SK-N-SH (cell line): Measurements from ENCODE around the gene ANTKMT. TPM values are rescaled to one million over a fixed set of nuclear protein-coding genes. Genes with fewer than 3 reads are reported as not detected.

Source experiments
- CTCF ChIA-PET: fragments of 300-600, 350-600 bp; formaldehyde crosslinking; extraction: SDS; loops from one replicate; lab custom pipeline; 2021; lab: Yijun Ruan, JAX
- POLR2A ChIA-PET: fragments of 350-600 bp; sonication (Branson Sonifier 250); formaldehyde crosslinking; extraction: SDS; loops from one replicate; lab custom pipeline; 2020; ENCODE audit warnings: antibody characterized with exemption, inconsistent platforms; lab: Yijun Ruan, JAX
- DNase-seq: peaks from one replicate; pipeline ENCODE4 v3.0.0; 2012
- H2AFZ ChIP-seq: fragments of 200-600 bp; sonication (generic); 2 replicates; pipeline ENCODE4 v1.8.1; 2016; ENCODE audit warnings: antibody characterized with exemption, mild to moderate bottlenecking, low read depth
- H3F3A ChIP-seq: fragments of 200-600 bp; sonication (generic); replicated peaks from 2 replicates; pipeline ENCODE3; 2016; ENCODE audit warnings: antibody characterized with exemption, mild to moderate bottlenecking; ENCODE audit not compliant: insufficient read depth
- H3K27ac ChIP-seq, 2 experiments: fragments of 200-500 bp in 1 of 2; fragments of 200-600 bp in 1 of 2; sonication (Bioruptor generic) in 1 of 2; sonication (generic), shearing (Covaris generic) in 1 of 2; 2 replicates each; pipeline versions ENCODE4 v1.5.1 to v1.6.1; 2014 to 2016; ENCODE audit warnings: low read depth in 2 of 2, inconsistent platforms in 1 of 2, low read length in 1 of 2, mild to moderate bottlenecking in 1 of 2, mixed read lengths in 1 of 2
- H3K27me3 ChIP-seq: fragments of 200-600 bp; sonication (generic), shearing (Covaris generic); 2 replicates; pipeline ENCODE4 v1.6.1; 2016; ENCODE audit warnings: mixed run types; ENCODE audit not compliant: insufficient read depth
- H3K36me3 ChIP-seq, 2 experiments: fragments of 200-500 bp in 1 of 2; fragments of 200-600 bp in 1 of 2; sonication (Bioruptor generic) in 1 of 2; sonication (generic) in 1 of 2; replicated peaks in 1 of 2; 2 replicates each; pipeline versions ENCODE3 to v1.5.1; 2014 to 2016; ENCODE audit warnings: low read length in 1 of 2, mild to moderate bottlenecking in 1 of 2; ENCODE audit not compliant: insufficient read depth in 2 of 2, control insufficient read depth in 1 of 2
- H3K4me1 ChIP-seq, 2 experiments: fragments of 200-500 bp in 1 of 2; fragments of 200-600 bp in 1 of 2; sonication (Bioruptor generic) in 1 of 2; sonication (generic), shearing (Covaris generic) in 1 of 2; 2 replicates each; pipeline versions ENCODE4 v1.5.1 to v1.6.1; 2014 to 2016; ENCODE audit warnings: low read depth in 1 of 2, low read length in 1 of 2, mixed run types in 1 of 2; ENCODE audit not compliant: insufficient read depth in 2 of 2, control insufficient read depth in 1 of 2
- H3K4me2 ChIP-seq: fragments of 200-600 bp; sonication (generic), shearing (Covaris generic); 2 replicates; pipeline ENCODE4 v1.6.1; 2017; ENCODE audit warnings: mixed run types
- H3K4me3 ChIP-seq, 2 experiments: fragments of 200-500 bp in 1 of 2; fragments of 200-600 bp in 1 of 2; sonication (Bioruptor generic) in 1 of 2; sonication (generic), shearing (Covaris generic) in 1 of 2; 2 replicates each; pipeline versions ENCODE4 v1.5.1 to v1.8.1; 2014 to 2016; ENCODE audit warnings: low read depth in 2 of 2, inconsistent platforms in 1 of 2, low read length in 1 of 2, mild to moderate bottlenecking in 1 of 2, mixed read lengths in 1 of 2, moderate library complexity in 1 of 2
- H3K79me2 ChIP-seq: fragments of 200-600 bp; sonication (generic); 2 replicates; pipeline ENCODE4 v1.8.1; 2017; ENCODE audit warnings: mild to moderate bottlenecking; ENCODE audit not compliant: insufficient read depth
- H3K9ac ChIP-seq: fragments of 200-600 bp; sonication (generic); 2 replicates; pipeline ENCODE4 v1.6.1; 2017; ENCODE audit warnings: mixed run types
- H3K9me2 ChIP-seq: fragments of 200-600 bp; sonication (generic); 2 replicates; pipeline ENCODE4 v1.6.1; 2017; ENCODE audit warnings: mixed run types
- H3K9me3 ChIP-seq: fragments of 200-600 bp; sonication (generic); 2 replicates; pipeline ENCODE4 v1.6.1; 2017; ENCODE audit warnings: mixed run types, mild to moderate bottlenecking, moderate library complexity
- H4K20me1 ChIP-seq: fragments of 200-600 bp; sonication (generic); 2 replicates; pipeline ENCODE4 v1.6.1; 2017; ENCODE audit warnings: mild to moderate bottlenecking, mixed run types; ENCODE audit not compliant: insufficient read depth
- ELF1 ChIP-seq: IDR thresholded peaks from 2 replicates; pipeline ENCODE4 v1.4.0; 2012
- FOSL2 ChIP-seq: IDR thresholded peaks from 2 replicates; pipeline ENCODE4 v1.4.0; 2012; ENCODE audit warnings: low read depth, mild to moderate bottlenecking, moderate library complexity, borderline replicate concordance
- FOXM1 ChIP-seq: IDR thresholded peaks from 2 replicates; pipeline ENCODE4 v1.4.0; 2012; ENCODE audit warnings: low read depth, mild to moderate bottlenecking
- JUND ChIP-seq: IDR thresholded peaks from 2 replicates; pipeline ENCODE4 v1.4.0; 2012
- NRF1 ChIP-seq: IDR thresholded peaks from 2 replicates; pipeline ENCODE4 v1.6.1; 2012; ENCODE audit warnings: low read depth, mild to moderate bottlenecking, low read length
- POLR2AphosphoS5 ChIP-seq: IDR thresholded peaks from 2 replicates; pipeline ENCODE4 v1.6.1; 2012; ENCODE audit warnings: low read depth, low read length
- RCOR1 ChIP-seq: fragments of 150-350 bp; IDR thresholded peaks from 2 replicates; pipeline ENCODE4 v1.6.1; 2017; ENCODE audit warnings: antibody characterized with exemption, low read length
- RFX5 ChIP-seq: IDR thresholded peaks from 2 replicates; pipeline ENCODE4 v1.6.1; 2012; ENCODE audit warnings: mild to moderate bottlenecking, improper control_type of control experiment, low read length
- SIN3A ChIP-seq: IDR thresholded peaks from 2 replicates; pipeline ENCODE4 v1.6.1; 2012; ENCODE audit warnings: low read depth, mild to moderate bottlenecking, low read length, moderate library complexity, borderline replicate concordance
- SMC3 ChIP-seq: IDR thresholded peaks from 2 replicates; pipeline ENCODE4 v1.6.1; 2012; ENCODE audit warnings: low read depth, low read length, improper control_type of control experiment
- TAF1 ChIP-seq: IDR thresholded peaks from 2 replicates; pipeline ENCODE4 v1.6.1; 2012; ENCODE audit warnings: low read depth, mild to moderate bottlenecking, low read length, moderate library complexity, borderline replicate concordance
- TCF12 ChIP-seq: IDR thresholded peaks from 2 replicates; pipeline ENCODE4 v1.4.0; 2012
- TEAD4 ChIP-seq: IDR thresholded peaks from 2 replicates; pipeline ENCODE4 v1.4.0; 2012; ENCODE audit warnings: mild to moderate bottlenecking, borderline replicate concordance; ENCODE audit not compliant: insufficient read depth
- WGBS: methylation state at CpG from one replicate; pipeline ENCODE4 v1.1.6; 2017; ENCODE audit warnings: low lambda C conversion rate; 5-methylcytosine and 5-hydroxymethylcytosine counted together
- polyA plus RNA-seq, 3 experiments: library from polyadenylated mRNA; depleted of rRNA; stranded (reverse); fragments of >200 nt; gene quantifications; 2 replicates each; pipeline ENCODE4 v1.2.3, GENCODE V29; 2012
- TF ChIP-seq, protein P1 (sequence below): IDR thresholded peaks from 2 replicates; pipeline ENCODE4; 2012
- TF ChIP-seq, protein P2 (sequence below): fragments of 200-600 bp; sonication (generic); IDR thresholded peaks from 2 replicates; pipeline ENCODE4 v1.6.1; 2017; ENCODE audit warnings: antibody characterized with exemption, mild to moderate bottlenecking, moderate library complexity
- TF ChIP-seq, protein P3 (sequence below): IDR thresholded peaks from 2 replicates; pipeline ENCODE4 v1.4.0; 2012; ENCODE audit warnings: low read depth, borderline replicate concordance
- TF ChIP-seq, protein P4 (sequence below): IDR thresholded peaks from 2 replicates; pipeline ENCODE4 v1.4.0; 2012; ENCODE audit warnings: low read depth, borderline replicate concordance

The ANTKMT gene
- polyA plus RNA-seq, 1 of the 3 experiments (the other 2 are of a cell fraction): 57.4 TPM

DNA sequence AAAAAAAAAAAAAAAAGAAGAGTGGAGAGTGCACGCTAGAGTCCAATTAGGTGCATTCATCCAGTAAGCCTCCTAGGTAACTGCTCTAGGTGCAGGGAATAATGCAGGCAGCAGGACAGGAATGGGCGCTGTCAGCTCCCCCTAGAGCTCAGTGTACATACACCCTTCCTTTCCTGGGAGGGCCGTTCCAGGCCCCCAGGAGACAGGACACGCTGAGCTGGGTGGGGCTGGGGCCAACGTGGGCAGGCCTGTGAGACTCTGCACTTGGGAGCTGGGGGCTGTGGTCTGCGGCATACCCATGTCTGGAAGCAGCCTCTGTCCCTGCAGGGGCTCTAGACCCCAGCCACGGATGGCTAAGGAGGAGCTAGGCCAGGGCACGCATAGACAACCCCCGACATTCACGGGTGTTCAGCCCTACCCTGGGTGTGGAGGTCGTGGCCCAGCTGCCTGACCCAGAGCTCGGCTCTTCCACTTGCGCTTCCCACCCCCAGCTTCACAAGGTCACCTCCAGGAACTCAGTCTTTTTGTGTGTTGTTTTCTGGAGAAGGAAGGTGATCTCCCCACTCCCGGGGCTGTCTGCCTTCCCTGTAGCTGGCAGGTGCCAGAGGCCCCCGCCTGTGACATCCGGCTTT is 1.0 kb upstream of the ANTKMT start:
- H3K79me2 ChIP-seq: peaks cover 2% of the 10 kb centered on the region; the same call in 1 of the 2 replicates
- H3K4me1 ChIP-seq: peaks cover 8 to 47% of the 10 kb centered on the region in 2 experiments; a peak in 3 of 4 replicates
- peak; percentile 54 for DNase-seq
- no peak overlapping the region for H2AFZ ChIP-seq
- peak; percentile 8; the same call in 1 of the 2 replicates for TF ChIP-seq SMC3
- TF ChIP-seq, protein P1, sequence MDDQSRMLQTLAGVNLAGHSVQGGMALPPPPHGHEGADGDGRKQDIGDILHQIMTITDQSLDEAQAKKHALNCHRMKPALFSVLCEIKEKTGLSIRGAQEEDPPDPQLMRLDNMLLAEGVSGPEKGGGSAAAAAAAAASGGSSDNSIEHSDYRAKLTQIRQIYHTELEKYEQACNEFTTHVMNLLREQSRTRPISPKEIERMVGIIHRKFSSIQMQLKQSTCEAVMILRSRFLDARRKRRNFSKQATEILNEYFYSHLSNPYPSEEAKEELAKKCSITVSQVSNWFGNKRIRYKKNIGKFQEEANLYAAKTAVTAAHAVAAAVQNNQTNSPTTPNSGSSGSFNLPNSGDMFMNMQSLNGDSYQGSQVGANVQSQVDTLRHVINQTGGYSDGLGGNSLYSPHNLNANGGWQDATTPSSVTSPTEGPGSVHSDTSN: no peak
- TF ChIP-seq, protein P2, sequence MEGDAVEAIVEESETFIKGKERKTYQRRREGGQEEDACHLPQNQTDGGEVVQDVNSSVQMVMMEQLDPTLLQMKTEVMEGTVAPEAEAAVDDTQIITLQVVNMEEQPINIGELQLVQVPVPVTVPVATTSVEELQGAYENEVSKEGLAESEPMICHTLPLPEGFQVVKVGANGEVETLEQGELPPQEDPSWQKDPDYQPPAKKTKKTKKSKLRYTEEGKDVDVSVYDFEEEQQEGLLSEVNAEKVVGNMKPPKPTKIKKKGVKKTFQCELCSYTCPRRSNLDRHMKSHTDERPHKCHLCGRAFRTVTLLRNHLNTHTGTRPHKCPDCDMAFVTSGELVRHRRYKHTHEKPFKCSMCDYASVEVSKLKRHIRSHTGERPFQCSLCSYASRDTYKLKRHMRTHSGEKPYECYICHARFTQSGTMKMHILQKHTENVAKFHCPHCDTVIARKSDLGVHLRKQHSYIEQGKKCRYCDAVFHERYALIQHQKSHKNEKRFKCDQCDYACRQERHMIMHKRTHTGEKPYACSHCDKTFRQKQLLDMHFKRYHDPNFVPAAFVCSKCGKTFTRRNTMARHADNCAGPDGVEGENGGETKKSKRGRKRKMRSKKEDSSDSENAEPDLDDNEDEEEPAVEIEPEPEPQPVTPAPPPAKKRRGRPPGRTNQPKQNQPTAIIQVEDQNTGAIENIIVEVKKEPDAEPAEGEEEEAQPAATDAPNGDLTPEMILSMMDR: peak; percentile 38
- no peak for TF ChIP-seq SIN3A
- TF ChIP-seq ELF1: no peak; the same call in 1 of the 2 replicates
- no peak for TF ChIP-seq FOSL2
- TF ChIP-seq, protein P3, sequence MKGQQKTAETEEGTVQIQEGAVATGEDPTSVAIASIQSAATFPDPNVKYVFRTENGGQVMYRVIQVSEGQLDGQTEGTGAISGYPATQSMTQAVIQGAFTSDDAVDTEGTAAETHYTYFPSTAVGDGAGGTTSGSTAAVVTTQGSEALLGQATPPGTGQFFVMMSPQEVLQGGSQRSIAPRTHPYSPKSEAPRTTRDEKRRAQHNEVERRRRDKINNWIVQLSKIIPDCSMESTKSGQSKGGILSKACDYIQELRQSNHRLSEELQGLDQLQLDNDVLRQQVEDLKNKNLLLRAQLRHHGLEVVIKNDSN: no peak
- peak; percentile 2; the same call in 1 of the 2 replicates for TF ChIP-seq JUND
- no peak; the same call in 1 of the 2 replicates for TF ChIP-seq RCOR1
- TF ChIP-seq RFX5: no peak
- no peak for TF ChIP-seq TEAD4
- TF ChIP-seq TAF1: no peak
- TF ChIP-seq NRF1: no peak
- TF ChIP-seq FOXM1: no peak
- TF ChIP-seq, protein P4, sequence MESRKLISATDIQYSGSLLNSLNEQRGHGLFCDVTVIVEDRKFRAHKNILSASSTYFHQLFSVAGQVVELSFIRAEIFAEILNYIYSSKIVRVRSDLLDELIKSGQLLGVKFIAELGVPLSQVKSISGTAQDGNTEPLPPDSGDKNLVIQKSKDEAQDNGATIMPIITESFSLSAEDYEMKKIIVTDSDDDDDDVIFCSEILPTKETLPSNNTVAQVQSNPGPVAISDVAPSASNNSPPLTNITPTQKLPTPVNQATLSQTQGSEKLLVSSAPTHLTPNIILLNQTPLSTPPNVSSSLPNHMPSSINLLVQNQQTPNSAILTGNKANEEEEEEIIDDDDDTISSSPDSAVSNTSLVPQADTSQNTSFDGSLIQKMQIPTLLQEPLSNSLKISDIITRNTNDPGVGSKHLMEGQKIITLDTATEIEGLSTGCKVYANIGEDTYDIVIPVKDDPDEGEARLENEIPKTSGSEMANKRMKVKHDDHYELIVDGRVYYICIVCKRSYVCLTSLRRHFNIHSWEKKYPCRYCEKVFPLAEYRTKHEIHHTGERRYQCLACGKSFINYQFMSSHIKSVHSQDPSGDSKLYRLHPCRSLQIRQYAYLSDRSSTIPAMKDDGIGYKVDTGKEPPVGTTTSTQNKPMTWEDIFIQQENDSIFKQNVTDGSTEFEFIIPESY: no peak
- TF ChIP-seq TCF12: no peak
- TF ChIP-seq POLR2AphosphoS5: no peak
- H4K20me1 ChIP-seq: peaks cover 24% of the 10 kb centered on the region; the same call in 1 of the 2 replicates
- WGBS: 13% methylated on average over 11 of the region's 16 CpGs
- POLR2A ChIA-PET: interaction anchor here (0.8 to 3.8 kb wide), 11 partner anchors 10 to 68 kb away, joined by 3 to 19 read pairs (median 4); partner anchors contain the start of genes CHTF18, JMJD8, RHBDL1 and RPUSD1
- peaks cover 21% of the 10 kb centered on the region for H3F3A ChIP-seq
- H3K27ac ChIP-seq: peak overlapping the region; percentile 91 to 99
- H3K4me2 ChIP-seq: peak overlapping the region; percentile 100
- no peaks in the 10 kb centered on the region for H3K27me3 ChIP-seq
- CTCF ChIA-PET: interaction anchor here (0.7 to 22.4 kb wide), 10 partner anchors 7 to 383 kb away, joined by 3 to 358 read pairs (median 9); partner anchors contain the start of genes ANTKMT, CCDC78, CIAO3 and FBXL16
- no peaks in the 10 kb centered on the region for H3K9me2 ChIP-seq
- H3K9me3 ChIP-seq: no peaks in the 10 kb centered on the region
- H3K4me3 ChIP-seq: peak overlapping the region; percentile 86 to 89
- peaks cover 0 to 6% of the 10 kb centered on the region in 2 experiments for H3K36me3 ChIP-seq
- peak overlapping the region; percentile 85 for H3K9ac ChIP-seq
